PC-9 (cell line): ENCODE measurements around the gene CA11. TPM values are rescaled to one million over a fixed set of nuclear protein-coding genes. Genes with fewer than 3 reads are reported as not detected.

Experiments used
- BruUV-seq: library from RNA; stranded (reverse); fragments of 400-500 nt; replicated peaks from 2 replicates; lab custom pipeline; 2021; lab: Mats Ljungman, UMichigan
- CTCF ChIA-PET: fragments of 300-600 bp; sonication (Branson Sonifier 250); formaldehyde crosslinking; loops from one replicate; lab custom pipeline; 2022; ENCODE audit warnings: antibody characterized with exemption; lab: Charles Lee
- POLR2A ChIA-PET: fragments of 300-600 bp; sonication (Branson Sonifier 250); formaldehyde crosslinking; loops from one replicate; lab custom pipeline; 2022; ENCODE audit warnings: antibody characterized with exemption; ENCODE audit not compliant: unreplicated experiment; lab: Charles Lee
- DNase-seq, 2 experiments: peaks; one replicate each; pipeline versions ENCODE4 v3.0.0 to v3.0.0-alpha.2; 2015 to 2022; ENCODE audit warnings: mixed read lengths in 1 of 2
- H2AFZ ChIP-seq: fragments of 200-600 bp; sonication (generic); 2 replicates; pipeline ENCODE4 v1.8.1; 2017; ENCODE audit warnings: antibody characterized with exemption
- H3F3A ChIP-seq: fragments of 200-600 bp; sonication (generic); 2 replicates; pipeline ENCODE4 v1.8.1; 2017; ENCODE audit warnings: antibody characterized with exemption, mild to moderate bottlenecking, low read depth; ENCODE audit not compliant: insufficient read depth
- H3K27ac ChIP-seq: fragments of 200-600 bp; sonication (generic); 2 replicates; pipeline ENCODE4 v1.6.1; 2016; ENCODE audit warnings: mixed run types
- H3K27me3 ChIP-seq: fragments of 200-600 bp; sonication (generic); 2 replicates; pipeline ENCODE4 v1.6.1; 2016; ENCODE audit warnings: low read depth, mixed run types; ENCODE audit not compliant: insufficient read depth
- H3K36me3 ChIP-seq: fragments of 200-600 bp; sonication (generic); 2 replicates; pipeline ENCODE4 v1.6.1; 2016; ENCODE audit warnings: low read depth, mixed run types
- H3K4me1 ChIP-seq: fragments of 200-600 bp; sonication (generic); replicated peaks from 2 replicates; pipeline ENCODE4 v1.6.1; 2016; ENCODE audit warnings: mixed run types; ENCODE audit not compliant: insufficient read depth
- H3K4me2 ChIP-seq: fragments of 200-600 bp; sonication (generic); 2 replicates; pipeline ENCODE4 v1.6.1; 2017; ENCODE audit warnings: mixed run types
- H3K4me3 ChIP-seq: fragments of 200-600 bp; sonication (generic); 2 replicates; pipeline ENCODE4 v1.6.1; 2016; ENCODE audit warnings: mixed run types
- H3K79me2 ChIP-seq: fragments of 200-600 bp; sonication (generic); 2 replicates; pipeline ENCODE4 v1.6.1; 2017; ENCODE audit warnings: low read depth, mixed run types
- H3K9me2 ChIP-seq: fragments of 200-600 bp; sonication (generic); 2 replicates; pipeline ENCODE4 v1.8.1; 2017; ENCODE audit warnings: mild to moderate bottlenecking; ENCODE audit not compliant: insufficient read depth
- H3K9me3 ChIP-seq: fragments of 200-600 bp; sonication (generic); 2 replicates; pipeline ENCODE4 v1.8.1; 2016; ENCODE audit warnings: low read depth; ENCODE audit not compliant: insufficient read depth
- H4K20me1 ChIP-seq: fragments of 200-600 bp; sonication (generic); 2 replicates; pipeline ENCODE4 v1.8.1; 2017; ENCODE audit not compliant: insufficient read depth
- EZH2 ChIP-seq: fragments of 200-600 bp; sonication (generic); IDR thresholded peaks from 2 replicates; pipeline ENCODE4 v1.8.0; 2017; ENCODE audit warnings: antibody characterized with exemption, low read depth
- intact Hi-C: fragments of 100-400 bp; cut with micrococcal nuclease; formaldehyde crosslinking; loops from one replicate; pipeline ENCODE4 v1.10.0; 2022; ENCODE audit not compliant: unreplicated experiment
- total RNA-seq: library from RNA; stranded (reverse); gene quantifications from 2 replicates; pipeline ENCODE4 v1.2.3, GENCODE V29; 2021
- TF ChIP-seq, protein P1 (sequence below): fragments of 200-600 bp; sonication (generic); conservative IDR thresholded peaks from 2 replicates; pipeline ENCODE4 v1.6.1; 2017; ENCODE audit warnings: mixed run types, antibody characterized with exemption, mild to moderate bottlenecking, moderate library complexity

Gene CA11
- total RNA-seq, 1 experiment from 2014 or later, result 11.0 TPM

DNA sequence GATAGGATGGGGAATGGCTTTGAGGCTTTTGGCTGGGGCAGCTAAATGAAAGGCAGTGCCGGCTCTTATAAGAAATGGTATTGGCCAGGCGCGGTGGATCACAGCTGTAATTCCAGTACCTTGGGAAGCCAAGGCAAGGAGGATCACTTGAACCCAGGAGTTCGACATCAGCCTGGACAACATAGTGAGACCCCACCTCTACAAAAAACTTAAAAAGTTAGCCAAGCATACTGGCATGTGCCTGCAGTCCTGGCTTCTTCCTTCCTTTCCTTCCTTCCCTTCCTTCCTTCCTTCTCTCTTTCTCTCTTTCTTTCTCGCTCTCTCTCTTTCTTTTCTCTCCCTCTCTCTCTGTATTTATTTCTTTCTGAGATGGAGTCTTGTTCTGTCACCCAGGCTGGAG lies 3.1 kb downstream of the CA11 start:
- no peak overlapping the region for H3K4me3 ChIP-seq
- TF ChIP-seq, protein P1, sequence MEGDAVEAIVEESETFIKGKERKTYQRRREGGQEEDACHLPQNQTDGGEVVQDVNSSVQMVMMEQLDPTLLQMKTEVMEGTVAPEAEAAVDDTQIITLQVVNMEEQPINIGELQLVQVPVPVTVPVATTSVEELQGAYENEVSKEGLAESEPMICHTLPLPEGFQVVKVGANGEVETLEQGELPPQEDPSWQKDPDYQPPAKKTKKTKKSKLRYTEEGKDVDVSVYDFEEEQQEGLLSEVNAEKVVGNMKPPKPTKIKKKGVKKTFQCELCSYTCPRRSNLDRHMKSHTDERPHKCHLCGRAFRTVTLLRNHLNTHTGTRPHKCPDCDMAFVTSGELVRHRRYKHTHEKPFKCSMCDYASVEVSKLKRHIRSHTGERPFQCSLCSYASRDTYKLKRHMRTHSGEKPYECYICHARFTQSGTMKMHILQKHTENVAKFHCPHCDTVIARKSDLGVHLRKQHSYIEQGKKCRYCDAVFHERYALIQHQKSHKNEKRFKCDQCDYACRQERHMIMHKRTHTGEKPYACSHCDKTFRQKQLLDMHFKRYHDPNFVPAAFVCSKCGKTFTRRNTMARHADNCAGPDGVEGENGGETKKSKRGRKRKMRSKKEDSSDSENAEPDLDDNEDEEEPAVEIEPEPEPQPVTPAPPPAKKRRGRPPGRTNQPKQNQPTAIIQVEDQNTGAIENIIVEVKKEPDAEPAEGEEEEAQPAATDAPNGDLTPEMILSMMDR, result no peak
- no peak for TF ChIP-seq EZH2
- H2AFZ ChIP-seq, result no peak overlapping the region
- H3K27me3 ChIP-seq, result no peaks in the 10 kb centered on the region
- CTCF ChIA-PET, result interaction anchor here (0.6 kb wide), 1 partner anchor 184 kb away, joined by 4 read pairs; no protein-coding TSS in a partner anchor
- no peaks in the 10 kb centered on the region for H4K20me1 ChIP-seq
- no peaks in the 10 kb centered on the region for H3K9me3 ChIP-seq
- H3K4me2 ChIP-seq, result no peak overlapping the region
- BruUV-seq, result no TSS peak
- POLR2A ChIA-PET, result interaction anchor here (0.6 kb wide), 1 partner anchor 229 kb away, joined by 3 read pairs; no protein-coding TSS in a partner anchor
- H3F3A ChIP-seq, result peaks cover 25% of the 10 kb centered on the region
- H3K4me1 ChIP-seq, result peaks cover 24% of the 10 kb centered on the region
- no peak for DNase-seq
- H3K27ac ChIP-seq, result no peak overlapping the region
- no peaks in the 10 kb centered on the region for H3K36me3 ChIP-seq
- H3K79me2 ChIP-seq, result no peaks in the 10 kb centered on the region
- H3K9me2 ChIP-seq, result no peaks in the 10 kb centered on the region
- intact Hi-C loops, result loop anchor here (10.0 kb wide), 1 partner anchor 352 kb away; the partner anchor contains the start of genes GYS1 and RUVBL2

DNA sequence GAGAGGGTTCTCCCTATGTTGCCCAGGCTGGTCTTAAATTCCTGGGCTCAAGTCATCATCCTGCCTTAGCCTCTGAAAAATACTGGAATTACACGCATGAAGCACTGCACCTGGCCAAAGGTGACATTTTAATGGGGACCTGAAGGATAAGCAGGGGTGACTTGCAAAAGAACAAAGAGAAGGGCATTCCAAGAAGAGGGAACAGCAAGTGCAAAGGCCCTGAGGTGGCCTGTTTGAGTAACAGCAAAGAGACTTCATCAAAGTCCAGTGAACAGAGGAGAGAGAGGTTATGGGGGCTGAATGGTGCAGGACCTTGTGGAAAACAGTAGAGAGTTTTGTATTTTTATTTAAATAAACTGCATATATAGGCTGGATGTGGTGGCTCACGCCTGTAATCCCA lies 4.1 kb downstream of the CA11 start:
- Histone ChIP-seq H3K27ac (no peak overlapping the region), H4K20me1 (no peaks in the 10 kb centered on the region), H3K79me2 (no peaks in the 10 kb centered on the region), H3K4me2 (no peak overlapping the region), H3K9me2 (no peaks in the 10 kb centered on the region), H3K9me3 (no peaks in the 10 kb centered on the region), H3K4me1 (peaks cover 24% of the 10 kb centered on the region), H3F3A (peaks cover 25% of the 10 kb centered on the region), H2AFZ (no peak overlapping the region), H3K36me3 (no peaks in the 10 kb centered on the region), H3K4me3 (no peak overlapping the region), H3K27me3 (no peaks in the 10 kb centered on the region)
- TF ChIP-seq EZH2, result no peak
- TF ChIP-seq, protein P1, result no peak
- POLR2A ChIA-PET, result no interaction called here
- CTCF ChIA-PET, result no interaction called here
- no TSS peak for BruUV-seq
- DNase-seq, result no peak
- intact Hi-C loops, result loop anchor here (10.0 kb wide), 1 partner anchor 353 kb away; the partner anchor contains the start of genes GYS1 and RUVBL2

DNA sequence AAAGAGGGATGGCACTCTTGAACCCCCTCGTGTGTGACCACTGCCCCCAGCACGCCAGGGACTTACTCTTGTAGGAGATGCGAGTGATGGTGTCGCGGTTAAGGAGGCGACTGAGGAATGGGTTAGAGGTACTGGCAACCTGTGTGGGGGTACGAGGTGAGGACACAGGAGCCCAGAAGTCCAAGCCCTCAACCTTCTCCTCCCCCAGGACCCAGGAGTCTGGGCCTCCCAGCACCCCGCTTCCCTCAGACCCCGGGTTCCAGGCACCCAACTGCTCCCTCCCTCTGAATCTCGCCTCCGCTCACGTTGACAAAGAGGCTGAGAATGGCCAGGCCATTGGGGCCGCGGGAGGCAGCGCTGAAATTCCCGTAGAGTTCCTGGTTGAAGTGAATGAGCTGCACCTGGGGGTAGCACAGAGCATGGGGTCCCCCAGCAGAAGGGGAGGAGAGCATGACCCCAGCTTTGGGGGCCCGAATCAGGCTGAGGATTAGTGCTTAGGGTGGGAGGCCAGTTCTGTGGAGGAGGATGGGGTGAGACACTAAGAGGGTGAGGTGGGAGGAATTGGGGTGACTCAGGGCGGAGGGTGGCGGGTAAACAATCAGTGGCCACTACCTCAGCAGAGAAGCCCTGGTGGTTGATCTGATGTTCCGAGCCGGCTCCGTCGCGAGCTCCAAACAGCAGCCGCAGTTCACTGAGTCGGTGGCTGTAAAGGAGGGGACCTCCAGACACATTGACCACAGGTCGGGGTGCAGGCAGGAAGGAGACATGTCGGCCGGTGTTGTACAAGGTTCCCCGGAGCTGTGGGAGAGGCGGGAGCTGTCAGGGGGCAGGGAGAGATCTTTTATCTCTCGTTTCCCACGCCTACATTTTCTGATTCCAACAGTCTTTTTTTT lies 6.3 kb downstream of the CA11 start:
- intact Hi-C loops, result loop anchor here (5.0 to 10.0 kb wide), 3 partner anchors 98 to 355 kb away; partner anchors contain the start of genes GYS1 and RUVBL2
- Histone ChIP-seq H3K4me3 (peak overlapping the region; percentile 39; the same call in 1 of the 2 replicates), H3F3A (peaks cover 28% of the 10 kb centered on the region), H3K9me2 (no peaks in the 10 kb centered on the region), H3K36me3 (no peaks in the 10 kb centered on the region), H3K4me2 (peak overlapping the region; percentile 69), H3K79me2 (peaks cover 11% of the 10 kb centered on the region), H4K20me1 (no peaks in the 10 kb centered on the region), H3K9me3 (no peaks in the 10 kb centered on the region), H3K4me1 (peaks cover 17% of the 10 kb centered on the region), H3K27me3 (no peaks in the 10 kb centered on the region), H2AFZ (peak overlapping the region; percentile 64; the same call in 1 of the 2 replicates), H3K27ac (no peak overlapping the region)
- peak in 1 of 2 experiments; percentile 48 for DNase-seq
- no TSS peak for BruUV-seq
- CTCF ChIA-PET, result interaction anchor here (0.5 to 0.6 kb wide), 2 partner anchors 13 to 353 kb away, joined by 3 to 4 read pairs; partner anchors contain the start of gene GYS1
- POLR2A ChIA-PET, result interaction anchor here (0.5 kb wide), 1 partner anchor 32 kb away, joined by 3 read pairs; no protein-coding TSS in a partner anchor
- TF ChIP-seq, protein P1, result no peak
- no peak for TF ChIP-seq EZH2
